Parathyroid adenoma (tissue), 2 donors: ENCODE results near the gene DGKG.
A peak's percentile ranks its signal among the peaks of the same experiment; 100 is the strongest.

Experiments
- H2AFZ ChIP-seq: fragments of 300-600 bp; sonication (generic); one replicate; pipeline ENCODE4 v1.7.0; 2017; ENCODE audit warnings: antibody characterized with exemption, mild to moderate bottlenecking
- H3K27ac ChIP-seq: fragments of 300-600 bp; sonication (generic); one replicate; pipeline ENCODE4 v1.7.0; 2017
- H3K27me3 ChIP-seq: fragments of 300-600 bp; sonication (generic); one replicate; pipeline ENCODE4 v1.7.0; 2017; ENCODE audit warnings: low read length; ENCODE audit not compliant: control insufficient read depth, insufficient read depth
- H3K36me3 ChIP-seq: fragments of 300-600 bp; sonication (generic); one replicate; pipeline ENCODE4 v1.7.0; 2017; ENCODE audit warnings: low read length; ENCODE audit not compliant: control insufficient read depth, insufficient read depth
- H3K4me1 ChIP-seq: fragments of 300-600 bp; sonication (generic); one replicate; pipeline ENCODE4 v1.7.0; 2017; ENCODE audit warnings: control low read depth
- H3K4me2 ChIP-seq: fragments of 300-600 bp; sonication (generic); one replicate; pipeline ENCODE4 v1.7.0; 2017; ENCODE audit warnings: low read length
- H3K4me3 ChIP-seq: fragments of 300-600 bp; sonication (generic); one replicate; pipeline ENCODE4 v1.7.0; 2017; ENCODE audit warnings: low read depth, low read length
- H3K79me2 ChIP-seq: fragments of 300-600 bp; sonication (generic); one replicate; pipeline ENCODE4 v1.7.0; 2017; ENCODE audit warnings: control low read depth
- H3K9ac ChIP-seq: fragments of 300-600 bp; sonication (generic); one replicate; pipeline ENCODE4 v1.7.0; 2017; ENCODE audit warnings: mild to moderate bottlenecking
- H3K9me3 ChIP-seq: fragments of 300-600 bp; sonication (generic); one replicate; pipeline ENCODE4 v1.7.0; 2017; ENCODE audit warnings: low read length; ENCODE audit not compliant: control insufficient read depth
- CTCF ChIP-seq: fragments of 300-600 bp; sonication (generic); IDR thresholded peaks from one replicate; pipeline ENCODE4 v1.7.0; 2017; ENCODE audit warnings: antibody characterized with exemption, mild to moderate bottlenecking
- donor health status: primary hyperparathyroidism.

Gene DGKG

GRCh38 chr3:186308549-186308948, 53.5 kb downstream of the DGKG start:
- TF ChIP-seq CTCF = no peak
- no peak overlapping the region for H3K9ac ChIP-seq
- H3K4me3 ChIP-seq = no peak overlapping the region
- H3K9me3 ChIP-seq = no peaks in the 10 kb centered on the region
- no peak overlapping the region for H3K27ac ChIP-seq
- H3K4me1 ChIP-seq = peaks cover 11% of the 10 kb centered on the region
- no peak overlapping the region for H2AFZ ChIP-seq
- H3K36me3 ChIP-seq = no peaks in the 10 kb centered on the region
- H3K27me3 ChIP-seq = no peaks in the 10 kb centered on the region
- no peak overlapping the region for H3K4me2 ChIP-seq
- H3K79me2 ChIP-seq = no peaks in the 10 kb centered on the region

DNA sequence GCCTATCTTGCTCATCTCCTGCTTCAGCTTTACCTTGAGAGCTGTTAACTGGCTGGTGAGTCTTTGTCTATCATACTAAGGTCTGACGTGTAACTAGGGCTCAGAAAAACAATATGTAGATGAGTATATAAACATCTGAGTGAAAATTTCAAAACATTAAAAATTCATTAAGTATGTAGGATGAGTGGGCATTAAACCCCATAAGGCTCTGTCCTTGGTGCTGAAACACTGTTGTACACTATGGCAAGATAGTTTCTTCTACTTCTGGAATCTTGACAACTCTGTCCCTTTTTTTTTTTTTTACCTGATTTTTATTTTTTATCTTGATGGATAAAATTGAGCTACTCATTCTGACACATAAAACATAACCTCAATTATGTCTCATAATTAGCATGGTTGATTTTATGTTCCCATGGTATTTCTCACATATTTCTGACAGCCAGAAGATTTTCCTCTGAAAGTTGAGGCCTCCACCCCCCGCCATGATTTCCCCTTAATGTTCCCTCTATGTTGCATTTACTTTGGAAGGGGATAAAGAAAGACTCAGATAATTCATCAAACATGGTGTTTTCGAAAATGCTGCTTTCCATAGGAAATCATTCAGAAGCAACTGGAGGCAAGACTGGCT, 54.3 kb downstream of the DGKG start:
- no peak for TF ChIP-seq CTCF
- Histone ChIP-seq H3K9ac (no peak overlapping the region), H3K27me3 (no peaks in the 10 kb centered on the region), H3K4me1 (peaks cover 11% of the 10 kb centered on the region), H3K9me3 (no peaks in the 10 kb centered on the region), H3K4me3 (no peak overlapping the region), H3K4me2 (no peak overlapping the region), H3K79me2 (no peaks in the 10 kb centered on the region), H2AFZ (no peak overlapping the region), H3K36me3 (no peaks in the 10 kb centered on the region), H3K27ac (no peak overlapping the region)

DNA sequence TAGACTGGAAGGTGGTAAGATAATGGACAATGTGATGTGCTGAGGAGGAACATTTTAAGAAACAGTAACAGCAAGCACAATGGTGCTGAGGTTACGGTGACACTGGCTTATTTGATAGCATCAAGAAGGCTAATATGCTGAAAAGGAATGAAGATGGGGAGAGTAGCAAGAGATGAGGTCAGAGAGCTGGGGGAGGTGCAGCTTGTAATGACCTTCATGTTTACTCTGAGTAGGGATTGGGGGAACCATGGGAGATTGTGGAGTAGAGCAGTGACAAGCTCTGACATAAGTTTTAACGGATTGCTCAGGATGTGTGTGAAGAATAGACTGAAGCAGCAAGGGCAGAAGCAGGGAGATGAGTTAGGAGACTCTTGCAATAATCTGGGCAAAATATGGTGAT, 56.7 kb downstream of the DGKG start:
- Histone ChIP-seq H3K9ac (no peak overlapping the region), H3K27me3 (no peaks in the 10 kb centered on the region), H3K27ac (no peak overlapping the region), H3K36me3 (no peaks in the 10 kb centered on the region), H3K9me3 (no peaks in the 10 kb centered on the region), H3K4me3 (no peak overlapping the region), H3K79me2 (no peaks in the 10 kb centered on the region), H3K4me1 (peaks cover 11% of the 10 kb centered on the region), H3K4me2 (no peak overlapping the region), H2AFZ (no peak overlapping the region)
- TF ChIP-seq CTCF = no peak

DNA sequence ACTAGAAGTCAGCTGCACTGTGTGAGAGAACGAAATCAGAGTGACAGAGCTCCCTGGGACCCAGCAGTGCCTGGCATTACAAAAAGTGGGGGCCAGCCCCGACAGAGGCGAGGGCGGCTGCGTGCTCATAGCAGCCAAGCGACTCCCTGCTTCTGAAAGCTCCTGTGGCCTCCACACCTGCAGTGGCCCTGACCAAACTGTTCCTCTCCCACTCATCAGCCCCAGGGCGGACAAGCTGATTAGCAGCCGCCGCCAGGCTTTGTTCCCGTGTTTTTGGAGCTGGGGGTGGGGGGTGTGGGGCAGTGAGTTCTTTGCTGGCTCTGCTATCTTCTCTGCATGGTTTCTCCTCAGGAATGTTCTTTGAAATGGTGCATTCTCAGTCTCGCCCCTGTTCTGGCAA, 58.1 kb downstream of the DGKG start:
- TF ChIP-seq CTCF = no peak
- Histone ChIP-seq H3K9me3 (no peaks in the 10 kb centered on the region), H2AFZ (peak overlapping the region; percentile 60), H3K4me1 (peaks cover 11% of the 10 kb centered on the region), H3K36me3 (no peaks in the 10 kb centered on the region), H3K79me2 (no peaks in the 10 kb centered on the region), H3K27me3 (no peaks in the 10 kb centered on the region), H3K4me3 (no peak overlapping the region), H3K4me2 (no peak overlapping the region), H3K9ac (no peak overlapping the region), H3K27ac (no peak overlapping the region)

DNA sequence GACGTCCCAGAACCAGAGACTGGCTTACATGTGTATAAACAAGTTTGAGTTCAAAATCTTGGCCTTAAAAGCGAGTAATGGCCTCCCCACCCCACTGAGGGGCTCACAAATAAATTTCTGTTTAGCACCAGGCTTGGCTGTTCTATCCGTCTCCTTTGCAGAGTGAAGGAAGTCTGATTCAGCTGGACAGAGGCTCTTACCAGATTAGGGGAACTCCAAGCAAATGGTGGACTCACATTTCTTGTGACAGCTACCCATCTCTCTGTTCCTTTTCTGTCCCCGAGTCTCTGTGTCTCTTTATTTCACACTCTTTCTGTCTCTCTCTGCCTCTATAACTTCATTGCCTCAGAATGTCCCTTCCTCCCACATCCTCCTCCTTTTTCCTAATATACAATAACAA, 62.7 kb downstream of the DGKG start:
- Histone ChIP-seq H3K27ac (no peak overlapping the region), H2AFZ (no peak overlapping the region), H3K36me3 (no peaks in the 10 kb centered on the region), H3K79me2 (no peaks in the 10 kb centered on the region), H3K9me3 (no peaks in the 10 kb centered on the region), H3K4me3 (no peak overlapping the region), H3K9ac (no peak overlapping the region), H3K27me3 (no peaks in the 10 kb centered on the region), H3K4me2 (no peak overlapping the region), H3K4me1 (peaks cover 7% of the 10 kb centered on the region)
- TF ChIP-seq CTCF = no peak
